ENCODE measurements around the gene CELSR2.

- TF ChIP-seq CTCF (optimal IDR thresholded peaks at IDR 0.05 in 1 of 3, IDR thresholded peaks at IDR 0.05 in 1 of 3, conservative IDR thresholded peaks at IDR 0.05 in 1 of 3; ENCODE audit: extremely low read depth in 1 of 3, insufficient read depth in 2 of 3, low read length in 3 of 3): no peak
- TF ChIP-seq EZH2 (IDR thresholded peaks at IDR 0.05; ENCODE audit: low read length): no peak
These were observed 15.0 kb downstream of the CELSR2 start for GRCh38 chr1:109264379-109264755.

Measured in keratinocyte (primary cell).